Tibial nerve (tissue), 3 donors: ENCODE results near the gene GYPC.

Experiments used
- CTCF ChIP-seq, 5 experiments: fragments of 200-600 bp in 3 of 5; fragments of 450-650 bp in 2 of 5; sonication (generic) in 3 of 5; IDR thresholded peaks; one replicate each; pipeline ENCODE4 v1.5.1; 2016 to 2019; ENCODE audit warnings: antibody characterized with exemption in 5 of 5, mild to moderate bottlenecking in 3 of 5, moderate library complexity in 2 of 5
- POLR2A ChIP-seq, 2 donors: fragments of 450-650 bp; IDR thresholded peaks; one replicate each; pipeline ENCODE4 v1.6.1; 2017; ENCODE audit warnings: antibody characterized with exemption in 2 of 2, mild to moderate bottlenecking in 2 of 2, moderate library complexity in 2 of 2

DNA sequence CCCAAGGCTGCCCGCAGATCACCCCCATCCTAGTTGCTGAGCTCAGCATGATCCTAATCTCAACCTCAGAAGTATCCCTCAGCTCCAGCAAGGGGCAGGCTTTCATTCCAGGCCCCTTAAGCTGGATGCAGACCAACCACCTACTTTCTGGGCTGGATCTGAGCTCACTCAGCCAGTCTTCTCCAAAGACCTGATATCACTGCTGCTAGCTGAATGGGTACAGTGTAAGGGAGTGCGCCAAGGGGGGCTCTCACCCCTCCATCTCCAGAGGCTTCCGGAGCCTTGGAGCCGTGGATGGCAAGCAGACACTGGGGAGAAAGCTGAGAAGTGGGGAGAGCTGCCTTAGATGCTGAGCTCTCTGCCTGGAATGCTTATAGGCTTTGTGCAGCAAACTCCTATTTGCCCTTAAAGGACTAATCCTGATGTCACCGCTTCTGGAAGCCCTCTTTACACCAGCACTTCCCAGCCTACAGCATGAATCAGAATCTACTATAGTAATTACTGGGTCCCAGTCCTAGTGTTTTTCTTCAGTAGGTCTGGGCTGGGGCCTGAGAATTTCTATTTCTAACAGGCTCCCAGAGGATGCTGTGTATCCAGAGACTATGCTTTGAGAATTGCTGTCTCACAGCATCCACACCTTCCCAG is 31.0 kb downstream of the GYPC start:
- TF ChIP-seq CTCF (IDR thresholded peaks at IDR 0.05) (no peak), POLR2A (IDR thresholded peaks at IDR 0.05) (no peak)
